A549 (cell line): ENCODE data around the gene ELOVL6. TPM values are rescaled to one million over a fixed set of nuclear protein-coding genes. Genes with fewer than 3 reads are reported as not detected.
A peak's percentile ranks its signal among the peaks of the same experiment; 100 is the strongest.

ENCODE experiments used
- ATAC-seq, 2 experiments: fragments of 200-7000 bp in 1 of 2; fragments of >200 bp in 1 of 2; cut with Nextera tagmentation in 1 of 2; cut with Tn5 transposase in 1 of 2; 3 replicates each; pipeline versions ENCODE4 v1.8.0 to v1.9.1; 2018 to 2020; ENCODE audit warnings: mild to moderate bottlenecking in 1 of 2, moderate library complexity in 1 of 2
- CTCF ChIA-PET: fragments of 300-600 bp; sonication (Branson Sonifier 250); formaldehyde crosslinking; extraction: SDS; loops from one replicate; lab custom pipeline; 2021; ENCODE audit warnings: antibody characterized with exemption, inconsistent platforms; lab: Yijun Ruan, JAX
- POLR2A ChIA-PET: fragments of 350-600 bp; formaldehyde crosslinking; extraction: SDS; loops from one replicate; lab custom pipeline; 2021; ENCODE audit warnings: antibody characterized with exemption, inconsistent platforms; lab: Yijun Ruan, JAX
- DNase-seq, 2 experiments: peaks; one replicate each; pipeline versions ENCODE4 v3.0.0 to v3.0.0-alpha.2; 2011 to 2016; ENCODE audit warnings: low read depth in 1 of 2, low spot score in 1 of 2
- FAIRE-seq: peaks from 2 replicates; lab custom pipeline; 2011; peaks lifted over from hg19 to GRCh38; lab: Jason Lieb, UNC
- H3K27ac ChIP-seq, 2 experiments: fragments of >200 bp; sonication (Bioruptor Twin); formaldehyde crosslinking; 3 replicates each; pipeline ENCODE4 v1.5.1; 2016 to 2017
- H3K4me1 ChIP-seq: fragments of >200 bp; sonication (Bioruptor Twin); formaldehyde crosslinking; 3 replicates; pipeline ENCODE4 v1.6.1; 2016
- H3K4me2 ChIP-seq: fragments of >200 bp; sonication (Bioruptor Twin); formaldehyde crosslinking; 3 replicates; pipeline ENCODE4 v1.6.1; 2016
- H3K4me3 ChIP-seq: fragments of >200 bp; sonication (Bioruptor Twin); formaldehyde crosslinking; 3 replicates; pipeline ENCODE4 v1.5.1; 2016
- H3K9me3 ChIP-seq: fragments of >200 bp; sonication (Bioruptor Twin); formaldehyde crosslinking; 3 replicates; pipeline ENCODE4 v1.6.1; 2016
- BCL3 ChIP-seq: fragments of >200 bp; sonication (Bioruptor Twin); formaldehyde crosslinking; IDR thresholded peaks from 3 replicates; pipeline ENCODE4 v1.6.1; 2016
- CEBPB ChIP-seq, 2 experiments: fragments of >200 bp in 1 of 2; sonication (Bioruptor Twin) in 1 of 2; formaldehyde crosslinking in 1 of 2; IDR thresholded peaks; 2 replicates each; pipeline ENCODE4 v1.6.1; 2012 to 2016
- CHD4 ChIP-seq: fragments of 200-600 bp; sonication (generic); IDR thresholded peaks from 2 replicates; pipeline ENCODE4 v1.6.1; 2016; ENCODE audit warnings: antibody characterized with exemption, mild to moderate bottlenecking, borderline replicate concordance
- CTCF ChIP-seq: fragments of >200 bp; sonication (Bioruptor Twin); formaldehyde crosslinking; IDR thresholded peaks from 3 replicates; pipeline ENCODE4 v1.5.1; 2016
- EHMT2 ChIP-seq: fragments of 200-600 bp; sonication (generic); IDR thresholded peaks from 2 replicates; pipeline ENCODE4 v1.6.1; 2016; ENCODE audit warnings: antibody characterized with exemption, low read depth, mild to moderate bottlenecking, moderate library complexity
- HDAC2 ChIP-seq: fragments of 200-600 bp; sonication (generic); IDR thresholded peaks from 2 replicates; pipeline ENCODE4 v1.6.1; 2016
- HMGXB4 ChIP-seq: fragments of 250-450 bp; sonication (Bioruptor Pico); IDR thresholded peaks from 2 replicates; pipeline ENCODE4 v1.5.0; 2021; ENCODE audit warnings: mild to moderate bottlenecking, moderate library complexity, borderline replicate concordance
- JUN ChIP-seq, 2 experiments: fragments of >200 bp; sonication (Bioruptor Twin); formaldehyde crosslinking; IDR thresholded peaks; 2 replicates in 1 of 2; 3 replicates in 1 of 2; pipeline ENCODE4 v1.6.1; 2016 to 2017
- KDM5A ChIP-seq: fragments of 200-600 bp; sonication (generic); IDR thresholded peaks from 2 replicates; pipeline ENCODE4 v1.6.1; 2016; ENCODE audit warnings: antibody characterized with exemption, mild to moderate bottlenecking
- MAZ ChIP-seq: fragments of 150-350 bp; IDR thresholded peaks from 2 replicates; pipeline ENCODE4 v1.6.1; 2014; ENCODE audit warnings: antibody characterized with exemption, low read depth, low read length, borderline replicate concordance
- NPAS2 ChIP-seq: fragments of 250-450 bp; sonication (Bioruptor Pico); IDR thresholded peaks from 2 replicates; pipeline ENCODE4 v1.8.0; 2022; ENCODE audit warnings: mild to moderate bottlenecking, moderate library complexity, borderline replicate concordance
- PBX3 ChIP-seq: IDR thresholded peaks from 2 replicates; pipeline ENCODE4 v1.6.1; 2012
- PHF8 ChIP-seq: fragments of 200-600 bp; sonication (generic); IDR thresholded peaks from 2 replicates; pipeline ENCODE4 v1.6.1; 2016; ENCODE audit warnings: low read depth, mild to moderate bottlenecking, antibody characterized with exemption, moderate library complexity, borderline replicate concordance
- RAD21 ChIP-seq, 2 experiments: fragments of >200 bp in 1 of 2; sonication (Bioruptor Twin) in 1 of 2; formaldehyde crosslinking in 1 of 2; IDR thresholded peaks in 1 of 2; conservative IDR thresholded peaks in 1 of 2; 2 replicates in 1 of 2; 3 replicates in 1 of 2; pipeline ENCODE4 v1.6.1; 2012 to 2018; ENCODE audit warnings: inconsistent platforms in 1 of 2
- RARB ChIP-seq: fragments of 250-450 bp; sonication (Bioruptor Pico); IDR thresholded peaks from 2 replicates; pipeline ENCODE4 v1.8.0; 2021; ENCODE audit warnings: mild to moderate bottlenecking, moderate library complexity
- RCOR1 ChIP-seq: fragments of 150-350 bp; IDR thresholded peaks from 2 replicates; pipeline ENCODE4 v1.6.1; 2014; ENCODE audit warnings: antibody characterized with exemption, low read length, low read depth
- SMC3 ChIP-seq: fragments of >200 bp; sonication (Bioruptor Twin); formaldehyde crosslinking; IDR thresholded peaks from 3 replicates; pipeline ENCODE4 v1.6.1; 2018; ENCODE audit warnings: inconsistent platforms
- SREBF2 ChIP-seq: fragments of 450-650 bp; IDR thresholded peaks from 2 replicates; pipeline ENCODE4 v1.6.1; 2014; ENCODE audit warnings: mild to moderate bottlenecking, moderate library complexity
- TFCP2L1 ChIP-seq: fragments of 250-450 bp; sonication (Bioruptor Pico); IDR thresholded peaks from 2 replicates; pipeline ENCODE4 v1.5.0; 2021; ENCODE audit warnings: mild to moderate bottlenecking
- ZC3H11A ChIP-seq: fragments of 450-650 bp; IDR thresholded peaks from 2 replicates; pipeline ENCODE4 v1.6.1; 2014; ENCODE audit warnings: antibody characterized with exemption, mild to moderate bottlenecking
- ZNF302 ChIP-seq: fragments of 250-450 bp; sonication (Bioruptor Pico); IDR thresholded peaks from 2 replicates; pipeline ENCODE4 v1.9.0; 2021; ENCODE audit warnings: inconsistent platforms, mild to moderate bottlenecking, moderate library complexity
- ZSCAN20 ChIP-seq: fragments of 250-450 bp; sonication (Bioruptor Pico); IDR thresholded peaks from 2 replicates; pipeline ENCODE4 v1.8.0; 2022; ENCODE audit warnings: mild to moderate bottlenecking, moderate library complexity
- WGBS: methylation state at CpG from one replicate; pipeline ENCODE4 v1.1.6; 2017; ENCODE audit errors: missing lambda C conversion rate; 5-methylcytosine and 5-hydroxymethylcytosine counted together
- polyA plus RNA-seq, 4 experiments: library from polyadenylated mRNA; depleted of rRNA in 3 of 4; stranded (reverse); fragments of >200 nt; fragmentation: RNase III in 1 of 4; extraction: RNeasy Plus Mini Kit Qiagen cat#74134 plus additional on column Dnase treatment in 1 of 4; gene quantifications; 2 replicates in 3 of 4; 3 replicates in 1 of 4; pipeline ENCODE4 v1.2.3, GENCODE V29; 2011 to 2017

Gene ELOVL6
- polyA plus RNA-seq, 2 of the 4 experiments (the other 2 are of a cell fraction), result 22.0 to 26.8 TPM

GRCh38 chr4:110211770-110212061 lies 13.3 kb upstream of the ELOVL6 start:
- no peak for FAIRE-seq
- no peak overlapping the region for H3K4me2 ChIP-seq
- ATAC-seq, result no peak
- WGBS, result 45% methylated on average over 2 of the region's 2 CpGs
- no peak overlapping the region for H3K27ac ChIP-seq
- CTCF ChIA-PET, result interaction anchor here (0.6 to 2.6 kb wide), 5 partner anchors 8 to 213 kb away, joined by 3 to 17 read pairs (median 3); partner anchors contain the start of gene ELOVL6
- POLR2A ChIA-PET, result no interaction called here
- H3K9me3 ChIP-seq, result no peaks in the 10 kb centered on the region
- no peak overlapping the region for H3K4me3 ChIP-seq
- no peak for DNase-seq
- H3K4me1 ChIP-seq, result 0 out of 3 replicates have a peak, but pooled peaks cover 6% of the 10 kb centered on the region
- no peak for TF ChIP-seq CHD4
- TF ChIP-seq JUN (IDR thresholded peaks at IDR 0.05), result no peak
- no peak for TF ChIP-seq EHMT2
- TF ChIP-seq RCOR1, result no peak
- TF ChIP-seq CEBPB (IDR thresholded peaks at IDR 0.05), result no peak
- no peak for TF ChIP-seq KDM5A
- no peak for TF ChIP-seq HMGXB4 (CRISPR knock-in tag)
- TF ChIP-seq HDAC2, result no peak
- TF ChIP-seq ZSCAN20 (CRISPR knock-in tag), result no peak
- TF ChIP-seq RAD21 (conservative IDR thresholded peaks at IDR 0.05 in 1 of 2, IDR thresholded peaks at IDR 0.05 in 1 of 2), result no peak
- TF ChIP-seq CTCF, result no peak
- TF ChIP-seq PHF8, result no peak
- no peak for TF ChIP-seq SREBF2
- no peak for TF ChIP-seq ZNF302 (CRISPR knock-in tag)
- no peak for TF ChIP-seq NPAS2 (CRISPR knock-in tag)

GRCh38 chr4:110211007-110211769 lies 12.8 kb upstream of the ELOVL6 start:
- ChIA-PET POLR2A (interaction anchor here (0.5 kb wide), 1 partner anchor 16 kb away, joined by 3 read pairs; no protein-coding TSS in a partner anchor), CTCF (interaction anchor here (0.6 to 2.6 kb wide), 9 partner anchors 9 to 213 kb away, joined by 3 to 17 read pairs (median 3); partner anchors contain the start of gene ELOVL6)
- ATAC-seq (peak in 1 of 2 experiments; percentile 76; a peak in 3 of 6 replicates), FAIRE-seq (peak; percentile 49), DNase-seq (peak; percentile 28 to 52)
- Histone ChIP-seq H3K4me2 (peak overlapping the region; percentile 47; the same call in 2 of the 3 replicates), H3K4me3 (no peak overlapping the region), H3K27ac (no peak overlapping the region), H3K9me3 (no peaks in the 10 kb centered on the region), H3K4me1 (0 out of 3 replicates have a peak, but pooled peaks cover 6% of the 10 kb centered on the region)
- WGBS, result 60% methylated on average over 13 of the region's 13 CpGs
- TF ChIP-seq PBX3 (no peak), RAD21 (conservative IDR thresholded peaks at IDR 0.05 in 1 of 2, IDR thresholded peaks at IDR 0.05 in 1 of 2) (peak; percentile 56 to 67; a peak in 4 of 5 replicates), RARB (CRISPR knock-in tag) (no peak), MAZ (no peak), CTCF (peak; percentile 56), HMGXB4 (CRISPR knock-in tag) (no peak), BCL3 (no peak), HDAC2 (no peak), ZC3H11A (peak; percentile 74), SMC3 (peak; percentile 42; the same call in 2 of the 3 replicates), TFCP2L1 (CRISPR knock-in tag) (no peak)
